ENCODE data around the gene IFT172.
"Not testable (repeated sequence)": the region's sequence is repeated elsewhere in the genome, so short reads cannot be mapped to it uniquely, and the experiment has no call there.

IFT172 gene

DNA sequence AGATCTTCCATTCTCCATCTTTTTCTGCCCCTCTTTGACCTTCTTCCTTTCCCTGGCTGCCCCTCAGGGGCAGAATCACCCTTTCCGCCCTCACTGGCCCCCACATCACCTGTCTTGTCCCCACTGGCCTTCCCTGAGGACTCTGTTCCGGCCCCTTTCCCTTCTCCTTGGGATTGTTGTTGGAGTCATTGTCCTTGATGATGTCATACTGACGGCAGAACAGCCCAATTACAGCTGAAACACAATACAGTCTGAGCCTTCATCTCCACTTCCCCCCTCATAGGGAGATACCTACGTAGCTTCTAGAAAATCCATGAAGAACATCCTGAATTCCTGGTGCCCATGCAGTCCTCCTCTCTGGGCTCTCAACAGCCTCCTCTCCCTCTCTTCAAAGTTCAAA is 3.0 kb upstream of the IFT172 start:
- no peak for DNase-seq

DNA sequence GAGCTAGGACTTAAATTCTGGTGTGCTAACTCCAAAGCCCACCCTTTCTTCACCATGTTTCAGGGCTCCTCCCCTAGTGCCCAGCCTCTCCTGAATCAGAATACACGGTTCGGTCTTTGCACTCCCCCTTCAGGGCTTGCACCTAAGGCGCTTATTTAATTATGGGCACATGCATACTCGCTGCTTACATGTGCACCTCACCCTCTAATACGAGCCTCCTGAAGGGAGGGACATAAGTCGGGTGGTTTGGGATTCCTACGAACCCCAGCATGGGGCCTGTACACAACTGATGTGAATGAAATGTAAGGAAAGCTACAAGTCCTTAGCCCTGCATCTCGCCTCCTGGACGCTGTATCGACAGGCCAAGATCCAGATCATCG is 435 bp downstream of the IFT172 start:
- DNase-seq, result peak; percentile 16

DNA sequence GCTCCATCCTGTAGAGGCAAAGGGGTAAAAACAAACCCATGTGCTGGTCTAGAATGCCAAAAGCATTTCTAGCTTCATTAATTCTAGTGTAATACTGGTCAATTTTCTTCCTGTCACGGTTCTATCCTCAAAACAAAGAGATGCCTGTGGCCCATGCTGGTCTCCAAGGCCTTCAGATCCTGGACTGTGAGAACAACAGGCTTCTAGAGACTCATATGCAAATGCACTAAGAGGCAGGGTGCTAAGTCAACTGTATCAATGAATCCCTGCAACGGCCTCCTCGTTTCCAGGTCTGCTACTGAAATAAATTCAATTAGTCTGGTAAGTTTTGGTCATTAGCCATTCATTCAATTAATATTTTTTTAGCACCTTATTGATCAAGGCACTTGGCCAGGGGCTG is 4.0 kb downstream of the IFT172 start:
- DNase-seq, result no peak

DNA sequence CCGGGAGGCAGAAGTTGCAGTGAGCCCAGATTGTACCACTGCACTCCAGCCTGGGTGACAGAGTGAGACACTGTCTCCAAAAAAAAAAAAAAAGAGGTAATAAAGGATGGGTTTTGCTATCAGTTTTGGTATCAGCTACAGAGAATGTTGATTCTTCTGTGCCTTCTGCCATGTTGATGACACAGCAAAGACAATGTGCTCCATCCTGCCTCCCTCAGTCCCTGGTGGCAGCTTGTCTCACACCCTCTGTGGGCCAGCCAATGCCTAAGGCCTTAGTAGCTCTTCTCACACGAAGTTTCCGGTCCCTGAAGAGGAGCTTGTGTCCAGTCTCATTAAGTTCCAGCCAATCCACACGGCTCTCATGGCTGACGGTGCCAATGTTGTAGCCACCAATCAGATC is 17.6 kb downstream of the IFT172 start:
- no peak for DNase-seq

DNA sequence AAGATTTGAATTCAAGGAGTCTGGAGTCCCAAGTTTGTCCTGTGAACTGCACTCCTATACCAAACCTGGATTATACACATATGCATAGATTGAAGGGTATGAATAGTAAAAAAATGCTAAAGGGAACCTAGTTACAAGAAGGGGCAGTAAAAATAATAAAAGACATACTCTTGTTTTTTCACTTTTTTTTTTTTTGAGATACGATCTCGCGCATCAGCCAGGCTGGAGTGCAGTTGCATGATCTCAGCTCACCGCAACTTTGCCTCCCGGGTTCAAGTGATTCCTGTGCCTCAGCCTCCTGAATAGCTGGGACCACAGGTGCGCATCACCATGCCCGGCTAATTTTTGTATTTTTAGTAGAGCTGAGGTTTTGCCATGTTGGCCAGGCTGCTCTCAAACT is 25.1 kb downstream of the IFT172 start:
- no peak for DNase-seq

DNA sequence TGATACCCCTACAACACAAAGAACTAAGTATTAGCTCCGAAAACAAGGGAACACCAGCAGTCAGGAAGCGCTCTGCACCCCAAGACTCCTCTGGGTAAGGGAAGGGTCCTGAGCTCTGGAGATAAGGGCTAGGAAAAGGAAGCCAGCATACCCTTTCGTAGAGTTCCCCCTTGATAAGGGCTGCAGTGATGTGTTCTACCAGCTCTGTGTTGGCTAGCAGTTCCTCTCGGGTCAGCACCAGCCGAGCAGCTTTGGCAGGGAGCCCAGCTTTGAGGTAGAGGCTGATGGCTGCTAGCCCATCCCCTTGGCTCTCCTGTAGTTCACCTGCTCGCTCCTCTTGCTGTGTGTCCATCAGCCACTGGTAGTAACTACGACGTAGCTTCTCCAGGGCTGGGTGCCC is 28.4 kb downstream of the IFT172 start:
- DNase-seq, result no peak

DNA sequence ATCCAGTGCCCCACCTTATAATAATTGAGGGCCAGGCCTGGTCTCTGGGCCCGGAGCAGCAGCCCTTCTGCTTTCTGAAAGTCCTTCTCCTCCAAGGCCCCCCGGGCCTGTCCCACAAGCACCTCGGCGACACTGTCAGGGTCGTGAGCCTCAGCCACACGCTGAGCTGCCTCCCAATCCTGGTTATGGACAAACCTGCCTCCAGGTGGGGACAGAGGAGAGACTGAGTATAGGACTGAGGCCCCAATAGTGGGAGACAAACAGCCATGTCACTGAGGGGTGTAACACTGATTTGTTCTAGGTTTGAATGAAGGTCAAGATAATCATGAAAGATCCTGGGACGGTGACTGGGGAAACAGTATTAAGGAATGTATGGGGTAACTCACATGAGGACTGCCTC is 35.6 kb downstream of the IFT172 start:
- no peak for DNase-seq

DNA sequence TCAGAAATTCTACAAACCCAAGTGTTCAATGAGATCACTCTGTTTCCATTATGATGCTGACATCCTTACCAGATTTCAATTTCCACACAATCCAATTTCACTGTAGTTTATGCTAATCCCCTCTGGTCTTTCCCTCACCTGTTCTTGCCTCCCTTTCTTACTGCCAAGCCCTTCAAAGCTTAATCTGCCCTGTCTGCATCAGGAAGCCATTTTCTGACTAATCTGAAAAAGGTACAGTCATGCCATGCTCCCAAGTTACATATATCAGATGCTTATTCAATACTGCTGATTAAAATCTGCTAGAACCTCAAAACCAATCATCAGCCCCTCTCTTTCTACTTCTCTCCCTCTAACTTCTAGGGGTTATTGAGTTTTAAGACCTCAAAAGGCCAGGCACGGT is 38.4 kb downstream of the IFT172 start:
- no peak for DNase-seq

DNA sequence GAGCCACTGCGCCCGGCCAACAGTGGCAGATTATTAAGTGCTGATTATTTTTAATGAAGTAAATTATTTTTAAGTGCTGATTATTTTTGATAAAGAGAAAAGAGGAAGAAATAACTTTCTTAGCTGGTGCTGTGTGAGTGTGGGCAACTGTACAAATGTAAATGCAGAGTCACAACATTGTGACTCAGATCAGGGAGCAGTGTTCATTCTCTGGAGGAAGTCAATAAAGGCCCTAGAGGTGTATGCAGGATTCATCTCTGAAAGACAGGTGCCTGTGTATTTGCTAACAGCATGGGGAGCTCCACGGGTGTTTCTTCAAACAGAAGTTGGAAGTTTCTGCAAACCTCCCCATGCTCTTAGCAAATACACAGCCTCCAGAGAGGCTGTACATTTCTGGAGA is 41.2 kb downstream of the IFT172 start:
- no peak for DNase-seq

DNA sequence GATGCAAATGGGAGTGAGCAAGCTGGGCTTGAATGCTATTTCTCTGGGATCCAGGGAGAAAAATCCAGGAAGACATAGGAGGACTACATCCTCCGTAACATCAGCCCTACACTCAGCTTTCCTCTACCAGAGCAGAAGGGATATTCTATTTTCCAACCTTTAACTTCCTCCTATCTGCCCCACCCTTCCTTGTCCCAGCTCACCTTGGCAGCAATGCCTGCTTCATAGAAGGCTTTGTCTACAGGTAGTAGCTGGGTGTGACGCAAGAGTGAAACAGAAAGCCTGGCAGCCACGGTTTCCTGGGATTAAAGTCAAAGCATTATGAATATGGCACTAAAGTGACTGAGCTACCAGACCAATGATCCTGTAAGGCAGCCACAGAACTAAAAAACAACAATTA is 43.5 kb downstream of the IFT172 start:
- DNase-seq, result no peak

DNA sequence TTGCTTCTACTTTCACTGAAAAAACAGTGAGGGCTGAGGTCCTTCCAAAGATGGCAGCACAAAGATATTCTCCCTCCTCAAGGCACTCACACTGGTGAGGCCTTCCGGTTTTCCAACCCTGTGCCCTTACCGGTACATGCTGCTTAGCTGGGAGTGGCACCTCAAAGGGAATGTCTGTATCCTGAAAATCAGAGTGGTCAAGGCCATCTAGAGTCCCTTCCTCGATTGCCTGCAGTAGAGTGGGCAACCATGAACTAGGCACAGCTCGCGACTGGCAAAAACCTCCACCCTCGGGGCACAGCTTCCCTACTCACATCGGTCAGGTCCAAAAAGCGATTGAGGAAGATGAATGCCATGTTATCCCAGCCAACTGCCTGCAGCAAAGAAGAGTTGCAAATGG is 43.9 kb downstream of the IFT172 start:
- DNase-seq, result no peak

DNA sequence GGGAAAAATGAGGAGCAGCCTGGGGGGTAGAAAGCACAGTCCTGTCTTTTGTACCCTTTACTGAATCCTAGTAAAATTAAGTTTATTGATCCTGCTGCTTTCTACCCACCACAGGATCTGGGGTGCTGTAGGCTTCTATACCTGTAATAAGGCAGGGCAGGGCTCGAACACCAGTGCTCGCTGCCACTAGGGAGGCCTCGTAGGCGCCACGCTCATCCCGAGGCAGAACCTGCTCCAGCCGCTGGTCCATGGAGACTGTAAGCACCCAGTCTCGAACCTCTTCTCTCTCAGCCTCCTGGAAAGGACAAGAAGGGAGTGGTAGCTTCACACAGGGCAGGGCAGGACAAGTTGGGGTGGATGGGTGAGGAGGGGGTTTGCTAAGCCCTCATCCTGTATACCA is 44.4 kb downstream of the IFT172 start:
- no peak for DNase-seq

DNA sequence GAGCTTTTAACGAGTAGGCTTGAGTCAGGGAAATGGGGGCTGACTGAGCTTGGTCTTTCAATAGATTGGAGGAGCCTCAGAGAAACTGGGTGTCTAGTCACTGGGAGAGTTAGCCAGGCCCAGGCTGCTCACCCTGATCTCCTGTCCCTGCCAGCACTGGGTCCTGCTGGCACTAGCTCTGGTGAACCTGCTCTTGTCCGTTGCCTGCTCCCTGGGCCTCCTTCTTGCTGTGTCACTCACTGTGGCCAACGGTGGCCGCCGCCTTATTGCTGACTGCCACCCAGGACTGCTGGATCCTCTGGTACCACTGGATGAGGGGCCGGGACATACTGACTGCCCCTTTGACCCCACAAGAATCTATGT is 46.6 kb downstream of the IFT172 start:
- DNase-seq, result no peak

DNA sequence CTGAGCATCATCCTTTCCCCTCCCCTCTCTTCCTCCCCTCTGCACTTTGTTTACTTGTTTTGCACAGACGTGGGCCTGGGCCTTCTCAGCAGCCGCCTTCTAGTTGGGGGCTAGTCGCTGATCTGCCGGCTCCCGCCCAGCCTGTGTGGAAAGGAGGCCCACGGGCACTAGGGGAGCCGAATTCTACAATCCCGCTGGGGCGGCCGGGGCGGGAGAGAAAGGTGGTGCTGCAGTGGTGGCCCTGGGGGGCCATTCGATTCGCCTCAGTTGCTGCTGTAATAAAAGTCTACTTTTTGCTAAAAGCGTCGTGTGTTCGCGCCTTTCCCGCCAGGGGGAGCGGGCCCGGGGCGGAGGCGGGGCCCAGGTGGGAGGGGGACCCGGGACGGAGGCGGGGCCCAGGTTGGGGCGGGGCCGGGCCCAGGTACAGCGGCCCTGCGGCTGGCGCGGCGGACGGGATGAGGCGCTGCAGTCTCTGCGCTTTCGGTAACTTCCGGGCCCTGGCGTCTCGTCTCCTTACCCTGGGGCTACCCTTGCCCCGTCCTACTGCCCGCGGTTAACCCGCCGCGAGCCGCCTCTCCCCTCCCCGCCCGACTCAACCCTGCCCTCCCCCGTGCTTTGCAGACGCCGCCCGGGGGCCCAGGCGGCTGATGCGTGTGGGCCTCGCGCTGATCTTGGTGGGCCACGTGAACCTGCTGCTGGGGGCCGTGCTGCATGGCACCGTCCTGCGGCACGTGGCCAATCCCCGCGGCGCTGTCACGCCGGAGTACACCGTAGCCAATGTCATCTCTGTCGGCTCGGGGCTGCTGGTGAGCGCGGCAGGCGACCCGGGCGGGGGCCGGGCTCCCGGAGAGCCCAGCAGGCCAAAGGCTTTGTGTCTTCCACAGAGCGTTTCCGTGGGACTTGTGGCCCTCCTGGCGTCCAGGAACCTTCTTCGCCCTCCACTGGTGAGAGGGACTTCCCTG is 47.3 kb downstream of the IFT172 start, which contains the start of gene KRTCAP3:
Gene KRTCAP3, plus strand, starts transcription at position 424 of the 962 bp plus-strand sequence. Its CDS starts 32 bp downstream, at position 456.
- DNase-seq, result no peak

DNA sequence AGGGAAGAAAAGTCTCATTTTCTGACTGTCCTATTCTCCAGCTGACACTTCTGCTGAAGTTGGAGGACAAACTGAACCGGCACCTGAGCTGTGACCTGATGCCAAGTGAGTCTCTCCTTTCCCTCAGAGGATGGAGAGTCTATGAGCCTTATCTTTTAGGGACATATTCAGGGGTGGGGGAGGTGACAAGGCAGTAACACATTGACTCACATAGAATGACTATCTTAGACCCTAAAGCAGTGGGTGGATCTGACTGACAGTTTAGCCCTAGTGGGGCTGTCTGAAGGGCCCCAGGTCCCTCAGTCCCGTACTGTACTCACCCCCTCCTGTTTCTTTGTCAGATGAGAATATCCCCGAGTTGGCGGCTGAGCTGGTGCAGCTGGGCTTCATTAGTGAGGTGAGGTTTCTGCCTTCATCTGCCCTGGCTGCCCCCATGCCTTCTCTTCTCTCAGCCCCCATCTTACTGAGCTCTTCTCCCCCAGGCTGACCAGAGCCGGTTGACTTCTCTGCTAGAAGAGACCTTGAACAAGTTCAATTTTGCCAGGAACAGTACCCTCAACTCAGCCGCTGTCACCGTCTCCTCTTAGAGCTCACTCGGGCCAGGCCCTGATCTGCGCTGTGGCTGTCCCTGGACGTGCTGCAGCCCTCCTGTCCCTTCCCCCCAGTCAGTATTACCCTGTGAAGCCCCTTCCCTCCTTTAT is 48.2 kb downstream of the IFT172 start:
- no peak for DNase-seq

DNA sequence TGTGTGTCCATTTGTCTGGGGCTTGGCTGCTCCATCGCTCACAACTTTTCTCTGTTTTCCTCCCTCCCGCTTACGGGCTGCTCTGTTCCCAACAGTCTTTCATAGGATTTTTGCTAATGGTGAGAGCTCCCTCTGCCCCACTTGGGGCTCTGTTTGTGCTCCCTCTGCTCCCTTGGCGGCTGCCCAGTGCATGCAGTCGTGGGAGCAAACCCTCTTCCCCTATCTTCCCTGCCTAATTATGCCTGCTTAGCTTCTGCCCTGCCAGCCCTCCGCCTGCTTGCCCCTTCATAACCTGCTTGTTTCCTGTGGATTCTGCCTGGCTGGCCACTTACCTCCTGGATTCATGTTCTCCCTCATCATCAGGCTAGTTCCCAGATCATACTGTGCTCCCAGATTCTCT is 53.9 kb downstream of the IFT172 start:
- no peak for DNase-seq

DNA sequence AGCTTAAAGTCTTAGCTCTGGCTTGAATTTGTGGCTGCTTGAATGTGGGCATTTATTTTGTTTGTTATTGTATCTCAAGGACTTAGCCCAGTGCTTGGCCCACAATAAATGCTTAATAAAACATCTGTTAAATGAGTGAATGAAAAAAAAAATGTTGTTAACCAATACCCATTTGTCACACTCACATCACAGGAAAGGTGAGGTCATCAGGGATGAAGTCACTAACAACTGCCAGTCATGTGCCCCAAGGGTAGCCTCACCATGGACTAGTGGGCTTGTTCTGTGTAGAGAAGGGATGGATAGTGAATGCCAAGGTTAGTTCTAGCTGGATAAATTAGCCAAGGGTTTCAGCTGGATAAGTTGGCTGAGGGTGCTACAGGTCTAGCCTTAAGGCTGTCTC is 58.1 kb downstream of the IFT172 start:
- no peak for DNase-seq

DNA sequence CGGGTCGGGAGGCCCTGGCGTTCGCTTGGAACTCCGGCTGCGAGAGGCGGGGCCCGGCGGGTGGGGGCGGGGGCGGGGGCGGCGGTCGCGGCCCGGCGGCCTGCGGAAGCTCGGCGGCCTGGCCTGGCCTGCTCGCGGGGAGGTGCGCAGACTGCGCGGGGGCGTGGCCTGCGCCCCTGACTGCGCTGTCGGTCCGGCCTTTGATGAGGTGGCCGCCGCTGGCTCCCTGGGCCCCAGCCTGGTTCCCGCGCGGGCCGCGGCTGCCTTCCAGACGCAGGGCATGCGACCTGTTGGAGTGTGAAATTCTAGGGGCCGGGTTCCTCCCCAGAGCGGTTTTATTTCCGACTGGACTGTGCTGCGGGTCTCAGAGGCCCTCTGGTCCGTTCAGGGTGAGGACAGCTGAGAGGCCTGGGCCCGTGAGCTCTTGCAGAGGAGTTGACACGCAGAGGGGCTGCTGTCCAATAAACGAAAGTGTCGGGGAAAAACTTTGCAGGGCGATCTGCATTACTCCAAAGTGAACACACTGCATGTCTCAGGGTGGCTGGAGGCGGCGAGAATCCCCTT is 60.5 kb downstream of the IFT172 start:
- DNase-seq, result peak; percentile 65

DNA sequence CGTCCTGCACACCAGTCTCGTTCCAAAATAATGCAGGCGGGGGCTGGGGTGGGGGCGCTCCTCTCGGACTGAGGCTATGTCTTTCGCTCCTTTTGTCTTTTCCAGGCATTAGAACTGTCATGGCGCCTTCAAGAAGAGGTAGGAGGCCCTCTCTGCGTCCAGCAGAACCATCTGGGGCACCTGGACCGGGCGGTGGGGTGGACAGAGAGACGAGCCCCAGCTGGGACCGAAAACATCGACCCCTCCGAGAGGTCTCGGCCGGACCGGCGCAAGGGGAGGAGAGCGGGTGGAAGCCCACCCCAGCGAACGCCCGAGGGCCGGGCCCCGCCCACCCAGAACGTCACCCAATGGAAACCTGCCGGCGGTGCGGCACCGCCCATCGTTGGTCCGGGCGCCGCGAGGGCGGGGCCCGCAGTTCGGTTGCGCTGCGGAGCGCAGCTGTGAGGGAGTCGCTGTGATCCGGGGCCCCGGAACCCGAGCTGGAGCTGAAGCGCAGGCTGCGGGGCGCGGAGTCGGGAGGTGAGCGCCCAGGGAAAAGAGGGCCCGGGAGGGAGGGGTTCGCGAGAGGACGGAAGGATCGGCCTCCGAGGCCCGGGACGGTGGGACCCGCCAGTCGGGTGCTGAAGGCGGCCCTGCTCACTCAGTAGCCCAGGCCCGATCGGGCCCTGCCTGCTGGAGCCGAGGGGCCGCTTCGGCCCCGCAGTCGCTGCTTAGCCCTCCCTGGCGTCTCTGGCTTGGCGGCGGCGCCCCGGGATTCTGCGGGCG is 61.1 kb downstream of the IFT172 start, which contains the start of gene NRBP1:
Gene NRBP1, plus strand, starts transcription at position 419 of the 765 bp plus-strand sequence. CDS start 4,643 bp downstream, outside the sequence.
- peak; percentile 76 for DNase-seq

DNA sequence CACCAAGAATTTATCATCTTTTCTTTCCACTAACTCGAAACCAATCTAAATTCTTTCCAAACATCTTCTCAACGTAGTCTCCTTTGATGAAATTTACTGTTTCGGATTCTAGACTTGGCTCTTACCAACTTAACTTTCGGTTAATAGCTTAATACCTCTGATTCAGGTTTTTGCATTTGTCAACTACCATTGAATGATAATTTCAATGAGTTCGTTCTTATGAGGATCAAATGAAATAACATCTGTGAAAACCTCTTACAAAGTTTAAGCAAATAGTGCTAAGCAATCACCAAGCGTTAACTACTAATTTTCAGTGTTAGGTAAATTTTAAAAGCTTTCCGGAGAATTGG is 61.7 kb downstream of the IFT172 start:
- DNase-seq, result no peak

DNA sequence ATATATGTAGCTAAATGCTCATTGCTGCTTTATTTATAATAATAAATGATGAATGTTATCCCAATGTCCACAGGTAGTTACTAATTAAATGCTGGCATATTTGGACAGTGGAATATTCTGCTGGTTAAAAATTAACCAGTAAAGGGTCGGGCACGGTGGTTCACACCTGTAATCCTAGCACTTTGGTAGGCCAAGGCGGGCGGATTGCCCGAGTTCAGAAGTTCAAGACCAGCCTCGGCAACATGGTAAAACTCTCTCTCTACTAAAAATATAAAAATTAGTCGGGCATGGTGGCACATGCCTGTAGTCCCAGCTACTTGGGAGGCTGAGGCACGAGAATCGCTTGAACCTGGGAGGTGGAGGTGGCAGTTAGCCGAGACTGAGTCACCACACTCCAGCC is 64.5 kb downstream of the IFT172 start:
- DNase-seq, result not testable (repeated sequence)

DNA sequence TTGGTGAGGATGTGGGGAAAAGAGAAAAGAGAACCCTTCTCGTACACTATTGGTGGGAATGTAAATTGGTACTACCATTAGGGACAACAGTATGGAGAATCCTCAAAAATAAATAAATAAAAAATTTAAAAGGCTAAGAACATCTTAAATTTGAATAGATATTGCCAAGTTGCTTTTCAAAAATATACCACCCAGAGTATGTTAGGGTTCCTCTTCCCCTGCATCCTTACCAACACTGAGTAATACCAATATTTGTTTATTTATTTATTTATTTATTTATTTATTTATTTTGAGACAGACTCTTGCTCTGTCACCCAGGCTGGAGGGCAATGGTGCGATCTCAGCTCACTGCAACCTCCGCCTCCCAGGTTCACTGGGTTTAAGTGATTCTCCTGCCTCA is 66.6 kb downstream of the IFT172 start:
- no peak for DNase-seq

DNA sequence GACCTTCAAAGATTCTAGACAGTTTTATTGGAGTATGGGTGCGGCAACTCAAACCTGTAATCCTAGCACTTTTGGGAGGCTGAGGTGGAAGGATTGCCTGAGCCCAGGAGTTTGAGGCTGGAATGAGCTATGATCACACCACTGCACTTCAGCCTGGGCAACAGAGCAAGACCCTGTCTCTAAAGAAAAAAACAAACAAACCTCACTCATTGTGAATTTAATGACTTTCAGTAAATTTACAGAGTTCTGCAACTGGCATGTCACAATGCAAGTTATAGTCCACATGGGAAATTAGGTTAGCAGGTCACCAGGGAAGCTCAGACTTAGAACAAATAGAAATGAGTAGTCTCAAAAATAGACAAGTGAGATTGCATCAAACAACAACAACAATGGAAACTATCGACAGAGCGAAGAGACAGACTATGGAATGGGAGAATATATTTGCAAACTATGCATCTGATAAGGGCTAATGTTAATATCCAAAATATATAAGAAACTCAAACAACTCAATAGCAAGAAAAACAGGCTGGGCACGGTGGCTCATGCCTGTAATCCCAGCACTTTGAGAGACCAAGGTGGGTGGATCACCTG is 67.8 kb downstream of the IFT172 start:
- DNase-seq, result no peak

All from SHP77 treated with DMSO at 0.1 percent for 48 hours (cell line).